Fibroblast of lung (primary cell): ENCODE measurements around the gene TAS1R3. TPM values are rescaled to one million over a fixed set of nuclear protein-coding genes. Genes with fewer than 3 reads are reported as not detected.

Experiments used
- DNase-seq, 2 donors: peaks; one replicate each; pipeline versions ENCODE4 v3.0.0 to v3.0.0-alpha.2; 2010; ENCODE audit warnings: low read depth in 2 of 2
- H2AFZ ChIP-seq: 2 replicates; pipeline ENCODE4 v1.5.1; 2012; ENCODE audit warnings: low read length, control low read depth, inconsistent platforms
- H3K27ac ChIP-seq: 2 replicates; pipeline ENCODE4 v1.5.1; 2011; ENCODE audit warnings: low read length, control low read depth; ENCODE audit not compliant: insufficient read depth
- H3K27me3 ChIP-seq: 2 replicates; pipeline ENCODE4 v1.5.1; 2011; ENCODE audit warnings: mild to moderate bottlenecking, low read length; ENCODE audit not compliant: control insufficient read depth, insufficient read depth
- H3K36me3 ChIP-seq: 2 replicates; pipeline ENCODE4 v1.5.1; 2011; ENCODE audit warnings: low read length; ENCODE audit not compliant: control insufficient read depth, insufficient read depth
- H3K4me1 ChIP-seq: 2 replicates; pipeline ENCODE4 v1.5.1; 2011; ENCODE audit warnings: low read length; ENCODE audit not compliant: control insufficient read depth, insufficient read depth; ENCODE audit errors: extremely low read depth
- H3K4me2 ChIP-seq: 2 replicates; pipeline ENCODE4 v1.5.1; 2011; ENCODE audit warnings: low read length, control low read depth; ENCODE audit not compliant: insufficient read depth; ENCODE audit errors: extremely low read depth
- H3K4me3 ChIP-seq, 4 experiments: fragments of 200-600 bp in 1 of 4; sonication (generic) in 1 of 4; replicated peaks in 1 of 4; 2 replicates each; pipeline ENCODE4 v1.5.1; 2011 to 2016; ENCODE audit warnings: low read length in 4 of 4, low read depth in 3 of 4, mild to moderate bottlenecking in 3 of 4, control low read depth in 2 of 4, inconsistent platforms in 1 of 4, mixed read lengths in 1 of 4; ENCODE audit not compliant: insufficient read depth in 1 of 4; ENCODE audit errors: control extremely low read depth in 1 of 4
- H3K79me2 ChIP-seq: 2 replicates; pipeline ENCODE4 v1.5.1; 2012; ENCODE audit warnings: mild to moderate bottlenecking, low read length, inconsistent platforms; ENCODE audit not compliant: control insufficient read depth, insufficient read depth
- H3K9ac ChIP-seq: 2 replicates; pipeline ENCODE4 v1.5.1; 2011; ENCODE audit warnings: mild to moderate bottlenecking, low read length, control low read depth; ENCODE audit not compliant: insufficient read depth
- H3K9me3 ChIP-seq: 2 replicates; pipeline ENCODE4 v1.5.1; 2012; ENCODE audit warnings: low read depth, low read length; ENCODE audit not compliant: control insufficient read depth, insufficient read depth
- H4K20me1 ChIP-seq: 2 replicates; pipeline ENCODE4 v1.5.1; 2011; ENCODE audit warnings: low read length; ENCODE audit not compliant: control insufficient read depth, insufficient read depth; ENCODE audit errors: extremely low read depth
- CTCF ChIP-seq, 2 donors: IDR thresholded peaks in 1 of 2; conservative IDR thresholded peaks in 1 of 2; 1 replicate in 1 of 2; 2 replicates in 1 of 2; pipeline ENCODE4 v1.5.1; 2011 to 2012; ENCODE audit warnings: low read length in 2 of 2, control low read depth in 1 of 2, inconsistent platforms in 1 of 2, low read depth in 1 of 2, mild to moderate bottlenecking in 1 of 2
- EZH2 ChIP-seq: IDR thresholded peaks from 2 replicates; pipeline ENCODE4 v1.5.1; 2012; ENCODE audit warnings: low read length, control low read depth, mild to moderate bottlenecking; ENCODE audit errors: missing control alignments
- polyA plus RNA-seq, 2 donors: library from polyadenylated mRNA; depleted of rRNA in 1 of 2; stranded (reverse) in 1 of 2; unstranded in 1 of 2; fragments of >200 nt; gene quantifications; 2 replicates each; pipeline ENCODE4 v1.2.1, GENCODE V29; 2011 to 2012; ENCODE audit warnings: missing spikeins in 1 of 2
- total RNA-seq: library from RNA; depleted of rRNA; stranded (reverse); fragments of >200 nt; gene quantifications from 2 replicates; pipeline ENCODE4 v1.2.1, GENCODE V29; 2014

TAS1R3 gene
- total and polyA plus RNA-seq, 2 donors (not counting 1 experiment from before 2014, with no cell fraction given): 0.02 to 0.17 TPM

GRCh38 chr1:1341549-1342021, 10.5 kb downstream of the TAS1R3 start:
- H3K4me3 ChIP-seq: no peak overlapping the region
- peaks cover 57% of the 10 kb centered on the region for H3K79me2 ChIP-seq
- H3K36me3 ChIP-seq: peaks cover 32% of the 10 kb centered on the region
- H4K20me1 ChIP-seq: no peaks in the 10 kb centered on the region
- H3K27me3 ChIP-seq: no peaks in the 10 kb centered on the region
- peaks cover 23% of the 10 kb centered on the region for H3K4me1 ChIP-seq
- H3K4me2 ChIP-seq: no peak overlapping the region
- no peak overlapping the region for H3K9ac ChIP-seq
- TF ChIP-seq EZH2 (no peak), CTCF (conservative IDR thresholded peaks at IDR 0.05 in 1 of 2, IDR thresholded peaks at IDR 0.05 in 1 of 2; ENCODE audit: low read depth in 1 of 2, low read length in 2 of 2) (no peak)
- DNase-seq: no peak
- H3K27ac ChIP-seq: no peak overlapping the region
- no peak overlapping the region for H2AFZ ChIP-seq
- H3K9me3 ChIP-seq: no peaks in the 10 kb centered on the region

GRCh38 chr1:1342061-1342562, 11.0 kb downstream of the TAS1R3 start:
- no peaks in the 10 kb centered on the region for H4K20me1 ChIP-seq
- no peak overlapping the region for H3K27ac ChIP-seq
- TF ChIP-seq EZH2 (no peak), CTCF (conservative IDR thresholded peaks at IDR 0.05 in 1 of 2, IDR thresholded peaks at IDR 0.05 in 1 of 2; ENCODE audit: low read depth in 1 of 2, low read length in 2 of 2) (no peak)
- H3K27me3 ChIP-seq: no peaks in the 10 kb centered on the region
- H3K79me2 ChIP-seq: peaks cover 62% of the 10 kb centered on the region
- no peaks in the 10 kb centered on the region for H3K9me3 ChIP-seq
- no peak for DNase-seq
- peaks cover 29% of the 10 kb centered on the region for H3K36me3 ChIP-seq
- H2AFZ ChIP-seq: no peak overlapping the region
- peaks cover 25% of the 10 kb centered on the region for H3K4me1 ChIP-seq
- H3K9ac ChIP-seq: no peak overlapping the region
- no peak overlapping the region for H3K4me2 ChIP-seq
- H3K4me3 ChIP-seq: no peak overlapping the region

- TF ChIP-seq EZH2: no peak
- TF ChIP-seq CTCF (conservative IDR thresholded peaks at IDR 0.05 in 1 of 2, IDR thresholded peaks at IDR 0.05 in 1 of 2; ENCODE audit: low read depth in 1 of 2, low read length in 2 of 2): no peak
- no peaks in the 10 kb centered on the region for H3K27me3 ChIP-seq
- no peak overlapping the region for H3K4me2 ChIP-seq
Observed at GRCh38 chr1:1342584-1343115, 11.6 kb downstream of the TAS1R3 start.

More at GRCh38 chr1:1342584-1343115, 11.6 kb downstream of the TAS1R3 start:
- peaks cover 67% of the 10 kb centered on the region for H3K79me2 ChIP-seq
- no peak overlapping the region for H2AFZ ChIP-seq
- no peak overlapping the region for H3K27ac ChIP-seq
- peaks cover 27% of the 10 kb centered on the region for H3K4me1 ChIP-seq
- no peak for DNase-seq
- no peak overlapping the region for H3K9ac ChIP-seq
- H3K36me3 ChIP-seq: peaks cover 27% of the 10 kb centered on the region
- H3K9me3 ChIP-seq: no peaks in the 10 kb centered on the region
- no peaks in the 10 kb centered on the region for H4K20me1 ChIP-seq
- H3K4me3 ChIP-seq: no peak overlapping the region
